ENCODE results near the gene SURF6.

The SURF6 gene

GRCh38 chr9:133315997-133316396 is 20.0 kb downstream of the SURF6 start:
- Mint-ChIP-seq H3K36me3 (ENCODE audit: low read depth) (no peaks in the 10 kb centered on the region), H3K27me3 (ENCODE audit: low read depth, poor library complexity) (peaks cover 22% of the 10 kb centered on the region), H3K4me3 (no peak overlapping the region), H3K4me1 (no peaks in the 10 kb centered on the region), H3K27ac (no peak overlapping the region), H3K9me3 (peaks cover 11% of the 10 kb centered on the region)
- DNase-seq, result no peak
- no peak for TF ChIP-seq CTCF (IDR thresholded peaks at IDR 0.05)

- Mint-ChIP-seq H3K4me1 (no peaks in the 10 kb centered on the region), H3K4me3 (no peak overlapping the region), H3K36me3 (ENCODE audit: low read depth) (peaks cover 9% of the 10 kb centered on the region), H3K27me3 (ENCODE audit: low read depth, poor library complexity) (peaks cover 27% of the 10 kb centered on the region), H3K27ac (no peak overlapping the region), H3K9me3 (peaks cover 23% of the 10 kb centered on the region)
- no peak for DNase-seq
- no peak for TF ChIP-seq CTCF (IDR thresholded peaks at IDR 0.05)
Observed at GRCh38 chr9:133309608-133310007, 26.4 kb downstream of the SURF6 start.

GRCh38 chr9:133307301-133307700 is 28.7 kb downstream of the SURF6 start:
- peaks cover 28% of the 10 kb centered on the region for H3K27me3 Mint-ChIP-seq (ENCODE audit: low read depth, poor library complexity)

GRCh38 chr9:133306242-133307204 is 29.5 kb downstream of the SURF6 start:
- DNase-seq, result no peak
- peaks cover 32% of the 10 kb centered on the region for H3K27me3 Mint-ChIP-seq (ENCODE audit: low read depth, poor library complexity)
- no peak overlapping the region for H3K27ac Mint-ChIP-seq
- no peak for TF ChIP-seq CTCF (IDR thresholded peaks at IDR 0.05)
- peaks cover 9% of the 10 kb centered on the region for H3K36me3 Mint-ChIP-seq (ENCODE audit: low read depth)
- no peaks in the 10 kb centered on the region for H3K4me1 Mint-ChIP-seq
- H3K4me3 Mint-ChIP-seq, result no peak overlapping the region
- peaks cover 21% of the 10 kb centered on the region for H3K9me3 Mint-ChIP-seq

More at GRCh38 chr9:133307301-133307700, 28.7 kb downstream of the SURF6 start:
- DNase-seq, result no peak
- H3K27ac Mint-ChIP-seq, result no peak overlapping the region
- H3K4me3 Mint-ChIP-seq, result no peak overlapping the region
- peaks cover 23% of the 10 kb centered on the region for H3K9me3 Mint-ChIP-seq
- TF ChIP-seq CTCF (IDR thresholded peaks at IDR 0.05), result no peak
- peaks cover 9% of the 10 kb centered on the region for H3K36me3 Mint-ChIP-seq (ENCODE audit: low read depth)
- H3K4me1 Mint-ChIP-seq, result no peaks in the 10 kb centered on the region

- no peak for DNase-seq
- Mint-ChIP-seq H3K4me1 (no peaks in the 10 kb centered on the region), H3K9me3 (peaks cover 16% of the 10 kb centered on the region), H3K36me3 (ENCODE audit: low read depth) (peaks cover 9% of the 10 kb centered on the region), H3K4me3 (no peak overlapping the region), H3K27ac (no peak overlapping the region), H3K27me3 (ENCODE audit: low read depth, poor library complexity) (peaks cover 32% of the 10 kb centered on the region)
- no peak for TF ChIP-seq CTCF (IDR thresholded peaks at IDR 0.05)
Observed at GRCh38 chr9:133305731-133306130, 30.3 kb downstream of the SURF6 start.
